Neutrophil (primary cell): ENCODE measurements around the gene REXO1.
"Not testable (repeated sequence)": the region's sequence is repeated elsewhere in the genome, so short reads cannot be mapped to it uniquely, and the experiment has no call there.

Source experiments
- H3K27ac ChIP-seq: fragments of 200-600 bp; sonication (generic); 2 replicates; pipeline ENCODE4 v1.5.1; 2016; ENCODE audit warnings: mild to moderate bottlenecking, moderate library complexity
- H3K27me3 ChIP-seq: fragments of 200-600 bp; sonication (generic); 2 replicates; pipeline ENCODE4 v1.6.0; 2016; ENCODE audit warnings: mild to moderate bottlenecking
- H3K36me3 ChIP-seq: fragments of 200-600 bp; sonication (generic); 2 replicates; pipeline ENCODE4 v1.5.1; 2017
- H3K4me1 ChIP-seq, 2 experiments: fragments of 200-600 bp in 1 of 2; sonication (generic) in 1 of 2; 1 replicate in 1 of 2; 2 replicates in 1 of 2; pipeline versions ENCODE4 v1.5.1 to v1.6.1; 2013 to 2016; ENCODE audit warnings: low read depth in 1 of 2, low read length in 1 of 2, mild to moderate bottlenecking in 1 of 2, moderate library complexity in 1 of 2; ENCODE audit not compliant: control insufficient read depth in 1 of 2, insufficient read depth in 1 of 2
- H3K4me3 ChIP-seq, 2 experiments: fragments of 200-600 bp in 1 of 2; sonication (generic) in 1 of 2; 1 replicate in 1 of 2; 2 replicates in 1 of 2; pipeline ENCODE4 v1.5.1; 2013 to 2016; ENCODE audit warnings: low read depth in 1 of 2, low read length in 1 of 2, mild to moderate bottlenecking in 1 of 2, moderate library complexity in 1 of 2
- H3K9me3 ChIP-seq: fragments of 200-600 bp; sonication (generic); 2 replicates; pipeline ENCODE4 v1.5.1; 2016
- TF ChIP-seq, protein P1 (sequence below): fragments of 200-600 bp; sonication (generic); IDR thresholded peaks from 2 replicates; pipeline ENCODE4 v1.5.1; 2016; ENCODE audit warnings: antibody characterized with exemption

Gene REXO1

DNA sequence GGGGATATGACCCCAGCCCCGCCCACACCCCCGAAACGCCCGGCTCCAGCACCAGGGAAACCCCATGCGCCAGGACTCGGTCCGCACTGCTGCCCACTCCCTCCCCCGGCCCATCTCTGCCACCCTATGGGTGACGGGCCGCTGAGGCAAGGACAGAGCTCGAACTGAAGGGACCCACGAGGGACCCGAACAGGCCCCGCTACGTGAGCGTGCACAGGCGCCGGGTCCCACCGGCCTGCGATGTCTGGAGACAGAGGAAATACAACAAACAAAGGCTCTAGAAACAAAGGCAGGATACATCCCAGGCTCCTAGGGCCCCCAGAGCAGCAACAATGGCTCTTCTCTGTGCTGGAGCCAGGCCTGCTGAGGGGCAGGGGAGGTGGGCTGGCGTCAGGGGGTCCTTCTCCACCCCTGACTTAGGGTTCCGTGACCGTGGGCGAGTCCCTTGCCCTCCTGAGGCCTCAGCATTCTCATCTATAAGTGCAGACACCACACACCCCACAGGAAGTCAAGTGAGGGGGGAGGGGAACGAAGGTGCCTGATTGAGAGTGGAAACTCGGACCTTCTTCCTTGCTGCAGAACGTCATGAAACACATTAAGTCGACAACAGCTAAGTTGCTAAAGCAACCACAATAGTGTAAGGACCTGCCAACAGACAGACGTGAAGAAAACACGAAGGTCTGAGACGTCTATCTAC is 34.0 kb upstream of the REXO1 start:
- peaks cover 20% of the 10 kb centered on the region for H3K36me3 ChIP-seq
- no peaks in the 10 kb centered on the region for H3K27me3 ChIP-seq
- H3K9me3 ChIP-seq = no peaks in the 10 kb centered on the region
- H3K27ac ChIP-seq = peak overlapping the region; percentile 87
- H3K4me1 ChIP-seq = peaks cover 29 to 34% of the 10 kb centered on the region in 2 experiments
- TF ChIP-seq, protein P1, sequence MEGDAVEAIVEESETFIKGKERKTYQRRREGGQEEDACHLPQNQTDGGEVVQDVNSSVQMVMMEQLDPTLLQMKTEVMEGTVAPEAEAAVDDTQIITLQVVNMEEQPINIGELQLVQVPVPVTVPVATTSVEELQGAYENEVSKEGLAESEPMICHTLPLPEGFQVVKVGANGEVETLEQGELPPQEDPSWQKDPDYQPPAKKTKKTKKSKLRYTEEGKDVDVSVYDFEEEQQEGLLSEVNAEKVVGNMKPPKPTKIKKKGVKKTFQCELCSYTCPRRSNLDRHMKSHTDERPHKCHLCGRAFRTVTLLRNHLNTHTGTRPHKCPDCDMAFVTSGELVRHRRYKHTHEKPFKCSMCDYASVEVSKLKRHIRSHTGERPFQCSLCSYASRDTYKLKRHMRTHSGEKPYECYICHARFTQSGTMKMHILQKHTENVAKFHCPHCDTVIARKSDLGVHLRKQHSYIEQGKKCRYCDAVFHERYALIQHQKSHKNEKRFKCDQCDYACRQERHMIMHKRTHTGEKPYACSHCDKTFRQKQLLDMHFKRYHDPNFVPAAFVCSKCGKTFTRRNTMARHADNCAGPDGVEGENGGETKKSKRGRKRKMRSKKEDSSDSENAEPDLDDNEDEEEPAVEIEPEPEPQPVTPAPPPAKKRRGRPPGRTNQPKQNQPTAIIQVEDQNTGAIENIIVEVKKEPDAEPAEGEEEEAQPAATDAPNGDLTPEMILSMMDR = no peak
- no peak overlapping the region for H3K4me3 ChIP-seq

DNA sequence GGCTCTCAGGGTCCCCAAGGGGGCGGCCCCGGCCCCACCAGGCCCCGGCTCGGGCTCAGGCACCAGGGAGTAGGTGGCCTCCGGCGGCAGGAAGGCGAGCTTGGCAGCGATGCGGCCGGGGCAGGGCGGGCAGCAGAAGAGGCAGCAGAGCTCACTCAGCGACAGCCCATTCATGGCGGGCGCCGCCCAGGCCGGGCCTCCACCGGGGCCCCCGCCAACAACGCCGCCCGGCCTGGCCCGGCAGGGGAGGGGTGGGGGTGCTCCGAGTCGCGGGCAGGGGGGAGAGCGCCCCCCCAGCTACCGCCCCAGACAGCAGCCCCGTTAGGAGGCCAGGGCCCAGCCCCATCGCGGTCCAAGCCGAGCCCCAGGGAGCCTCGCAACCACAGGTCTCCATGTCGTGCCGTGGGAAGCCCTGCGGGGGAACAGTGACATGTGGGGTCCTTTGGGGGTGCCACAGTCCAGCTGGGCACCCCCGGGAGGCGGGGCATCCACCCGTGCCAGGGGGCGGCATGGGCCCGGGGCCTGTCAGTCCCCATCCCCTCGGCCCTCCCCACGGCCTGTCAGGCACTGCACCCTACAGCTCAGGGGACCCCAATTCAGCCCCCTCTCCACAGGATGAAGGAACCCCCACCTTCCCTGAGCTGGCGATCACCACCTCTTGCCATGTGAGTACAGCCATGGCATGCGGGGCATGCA is 33.3 kb upstream of the REXO1 start:
- Histone ChIP-seq H3K36me3 (peaks cover 20% of the 10 kb centered on the region), H3K4me1 (peaks cover 31 to 38% of the 10 kb centered on the region in 2 experiments)
- not testable (repeated sequence) for H3K9me3 ChIP-seq, H3K4me3 ChIP-seq, H3K27me3 ChIP-seq, H3K27ac ChIP-seq

- H3K4me3 ChIP-seq = no peak overlapping the region
- H3K4me1 ChIP-seq = peaks cover 36 to 43% of the 10 kb centered on the region in 2 experiments
- no peaks in the 10 kb centered on the region for H3K9me3 ChIP-seq
- peaks cover 20% of the 10 kb centered on the region for H3K36me3 ChIP-seq
- TF ChIP-seq, protein P1 = no peak
- H3K27me3 ChIP-seq = no peaks in the 10 kb centered on the region
- no peak overlapping the region for H3K27ac ChIP-seq
These were observed 32.5 kb upstream of the REXO1 start for GRCh38 chr19:1880611-1881392.

DNA sequence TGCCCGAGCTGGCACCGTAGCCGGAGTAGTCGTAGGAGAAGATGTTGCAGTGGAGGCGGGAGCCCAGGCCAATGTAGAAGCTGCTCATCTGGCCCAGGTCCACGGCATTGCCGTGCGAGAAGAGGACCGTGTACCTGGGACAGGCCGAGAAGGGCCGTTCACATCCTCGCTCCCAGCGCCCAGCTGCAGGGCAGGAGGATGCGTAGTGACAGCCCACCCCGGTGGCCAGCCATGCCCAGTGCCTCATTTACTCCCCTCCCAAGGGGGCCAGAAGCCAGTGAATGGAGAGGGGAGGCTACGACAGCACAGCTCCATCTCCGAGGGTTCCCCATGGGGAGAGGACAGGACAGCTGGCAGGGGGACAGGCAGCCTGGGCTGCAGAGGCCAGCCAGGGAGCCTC is 31.7 kb upstream of the REXO1 start:
- not testable (repeated sequence) for H3K4me3 ChIP-seq, H3K9me3 ChIP-seq, H3K27me3 ChIP-seq, H3K27ac ChIP-seq
- Histone ChIP-seq H3K4me1 (peaks cover 44 to 45% of the 10 kb centered on the region in 2 experiments), H3K36me3 (peaks cover 20% of the 10 kb centered on the region)

GRCh38 chr19:1878583-1878982 is 30.3 kb upstream of the REXO1 start:
- not testable (repeated sequence) for H3K9me3 ChIP-seq, H3K27me3 ChIP-seq, H3K27ac ChIP-seq, H3K4me3 ChIP-seq
- H3K4me1 ChIP-seq = peaks cover 43 to 46% of the 10 kb centered on the region in 2 experiments
- peaks cover 22% of the 10 kb centered on the region for H3K36me3 ChIP-seq

- not testable (repeated sequence) for H3K27ac ChIP-seq, H3K4me3 ChIP-seq, H3K9me3 ChIP-seq, H3K27me3 ChIP-seq
- Histone ChIP-seq H3K36me3 (peaks cover 27% of the 10 kb centered on the region), H3K4me1 (peaks cover 30 to 36% of the 10 kb centered on the region in 2 experiments)
These were observed 29.0 kb upstream of the REXO1 start for GRCh38 chr19:1877280-1877660.

DNA sequence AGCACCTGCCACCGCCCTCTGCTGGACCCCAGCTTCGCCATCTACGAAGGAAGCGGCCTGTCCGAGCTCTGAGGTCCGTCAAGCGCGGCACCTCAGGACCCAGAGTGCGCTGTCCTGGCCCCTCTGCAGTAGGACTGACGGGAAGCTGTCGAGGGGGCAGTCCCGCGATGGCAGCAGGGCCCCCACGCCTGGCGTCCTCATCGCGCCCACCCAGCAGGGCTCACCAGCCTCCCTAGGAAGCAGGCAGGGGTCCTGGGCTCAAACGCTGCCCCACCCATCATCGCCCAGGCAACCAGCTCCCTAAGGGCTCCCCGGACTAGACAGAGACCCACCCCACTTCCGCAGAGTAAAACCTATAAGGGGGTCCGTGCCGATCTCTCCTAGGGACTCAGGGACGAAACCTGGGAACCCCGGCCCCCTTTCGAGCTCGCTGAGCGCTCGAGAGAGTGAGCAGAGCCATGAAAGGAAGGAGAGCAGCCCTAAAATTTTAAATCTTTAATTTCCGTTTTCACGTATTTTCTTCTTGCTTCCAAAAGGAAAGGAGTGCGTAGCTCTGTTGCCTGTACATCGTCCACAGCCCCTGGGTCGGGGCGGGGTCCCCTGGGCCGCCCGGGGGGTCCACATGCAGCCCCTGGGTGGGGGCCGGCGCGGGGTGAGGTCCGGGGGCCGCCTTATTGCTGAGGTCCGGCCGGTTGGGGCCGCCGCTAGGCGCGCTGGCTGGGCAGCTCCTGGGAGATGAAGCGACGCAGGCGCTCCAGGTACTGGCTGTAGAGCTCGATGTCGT is 28.4 kb upstream of the REXO1 start:
- Histone ChIP-seq H3K27ac (peak overlapping the region; percentile 95), H3K4me3 (peak overlapping the region; percentile 90 to 91), H3K36me3 (peaks cover 28% of the 10 kb centered on the region), H3K4me1 (peaks cover 27 to 30% of the 10 kb centered on the region in 2 experiments)
- H3K9me3 ChIP-seq, H3K27me3 ChIP-seq: not testable (repeated sequence)
